ENCODE results near the gene C12orf60. TPM values are rescaled to one million over a fixed set of nuclear protein-coding genes. Genes with fewer than 3 reads are reported as not detected.

The C12orf60 gene
- polyA plus RNA-seq, 2 of the 4 experiments (the other 2 are of a cell fraction): 2.4 to 5.5 TPM

DNA sequence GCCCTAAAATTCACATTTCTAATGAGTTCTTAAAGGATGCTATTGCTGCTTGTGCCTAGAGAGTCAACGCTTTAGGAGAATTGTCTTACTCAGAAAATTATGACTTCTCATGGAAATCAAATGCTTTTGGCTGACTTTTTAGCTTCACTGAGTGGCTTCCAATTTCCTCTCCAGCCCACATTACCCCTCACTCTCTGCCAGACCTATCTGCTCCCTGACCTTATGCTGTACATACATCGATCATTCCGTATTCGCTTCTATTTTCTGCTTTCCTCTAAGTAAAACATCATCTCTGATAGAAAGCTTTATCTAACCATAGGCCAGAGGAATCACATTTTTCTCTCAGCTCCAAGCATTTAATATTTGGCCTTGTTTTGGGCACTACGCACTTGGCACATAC lies 23.0 kb downstream of the C12orf60 start:
- Histone ChIP-seq H3K4me2 (no peak overlapping the region), H3K27ac (no peak overlapping the region), H3K4me3 (no peak overlapping the region), H3K9me3 (no peaks in the 10 kb centered on the region), H3K4me1 (peaks cover 10% of the 10 kb centered on the region; the same call in 1 of the 3 replicates)
- POLR2A ChIA-PET: no interaction called here
- CTCF ChIA-PET: interaction anchor here (1.1 to 5.7 kb wide), 3 partner anchors 8 to 395 kb away, joined by 4 to 36 read pairs (median 10); partner anchors contain the start of gene RERG
- FAIRE-seq (no peak), DNase-seq (ENCODE audit: low read depth in 1 of 2, low spot score in 1 of 2) (no peak), ATAC-seq (no peak)
- 95% methylated on average over 5 of the region's 5 CpGs for WGBS (ENCODE audit: missing lambda C conversion rate)
- TF ChIP-seq NR3C1 (IDR thresholded peaks at IDR 0.05): no peak
- no peak for TF ChIP-seq NPAS2 (CRISPR knock-in tag; IDR thresholded peaks at IDR 0.05; ENCODE audit: borderline replicate concordance)
- TF ChIP-seq NFE2L2 (conservative IDR thresholded peaks at IDR 0.05; ENCODE audit: low read length): no peak
- TF ChIP-seq PHF8 (IDR thresholded peaks at IDR 0.05; ENCODE audit: borderline replicate concordance, low read depth): no peak
- TF ChIP-seq, protein P1, sequence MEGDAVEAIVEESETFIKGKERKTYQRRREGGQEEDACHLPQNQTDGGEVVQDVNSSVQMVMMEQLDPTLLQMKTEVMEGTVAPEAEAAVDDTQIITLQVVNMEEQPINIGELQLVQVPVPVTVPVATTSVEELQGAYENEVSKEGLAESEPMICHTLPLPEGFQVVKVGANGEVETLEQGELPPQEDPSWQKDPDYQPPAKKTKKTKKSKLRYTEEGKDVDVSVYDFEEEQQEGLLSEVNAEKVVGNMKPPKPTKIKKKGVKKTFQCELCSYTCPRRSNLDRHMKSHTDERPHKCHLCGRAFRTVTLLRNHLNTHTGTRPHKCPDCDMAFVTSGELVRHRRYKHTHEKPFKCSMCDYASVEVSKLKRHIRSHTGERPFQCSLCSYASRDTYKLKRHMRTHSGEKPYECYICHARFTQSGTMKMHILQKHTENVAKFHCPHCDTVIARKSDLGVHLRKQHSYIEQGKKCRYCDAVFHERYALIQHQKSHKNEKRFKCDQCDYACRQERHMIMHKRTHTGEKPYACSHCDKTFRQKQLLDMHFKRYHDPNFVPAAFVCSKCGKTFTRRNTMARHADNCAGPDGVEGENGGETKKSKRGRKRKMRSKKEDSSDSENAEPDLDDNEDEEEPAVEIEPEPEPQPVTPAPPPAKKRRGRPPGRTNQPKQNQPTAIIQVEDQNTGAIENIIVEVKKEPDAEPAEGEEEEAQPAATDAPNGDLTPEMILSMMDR (IDR thresholded peaks at IDR 0.05): no peak
- no peak for TF ChIP-seq CBX2 (IDR thresholded peaks at IDR 0.05; ENCODE audit: borderline replicate concordance, low read depth)
- no peak for TF ChIP-seq HOXB13 (CRISPR knock-in tag; IDR thresholded peaks at IDR 0.05; ENCODE audit: low read depth)
- no peak for TF ChIP-seq RFX5 (IDR thresholded peaks at IDR 0.05)

DNA sequence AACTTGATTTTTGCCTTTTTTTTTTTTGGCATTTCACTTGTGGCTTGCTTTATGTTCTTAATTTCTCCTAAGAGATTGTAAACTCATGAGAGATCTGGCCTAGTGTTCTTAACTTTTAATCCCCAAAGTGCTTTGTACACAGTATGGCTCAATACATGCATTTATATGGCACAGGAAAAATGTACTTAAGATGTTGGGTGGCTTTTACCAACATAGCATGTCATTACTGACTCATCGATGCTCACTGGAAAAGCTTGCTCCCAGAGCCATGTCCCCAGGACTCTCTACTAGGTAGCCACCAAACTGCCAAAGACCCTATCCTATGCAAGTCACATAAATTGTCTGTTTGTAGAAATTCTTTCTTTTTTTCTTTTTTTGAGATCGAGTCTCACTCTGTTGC lies 23.6 kb downstream of the C12orf60 start:
- POLR2A ChIA-PET: interaction anchor here (2.6 kb wide), 1 partner anchor 24 kb away, joined by 8 read pairs; the partner anchor contains the start of genes C12orf60 and WBP11
- WGBS (ENCODE audit: missing lambda C conversion rate): 90% methylated on average over 2 of the region's 2 CpGs

DNA sequence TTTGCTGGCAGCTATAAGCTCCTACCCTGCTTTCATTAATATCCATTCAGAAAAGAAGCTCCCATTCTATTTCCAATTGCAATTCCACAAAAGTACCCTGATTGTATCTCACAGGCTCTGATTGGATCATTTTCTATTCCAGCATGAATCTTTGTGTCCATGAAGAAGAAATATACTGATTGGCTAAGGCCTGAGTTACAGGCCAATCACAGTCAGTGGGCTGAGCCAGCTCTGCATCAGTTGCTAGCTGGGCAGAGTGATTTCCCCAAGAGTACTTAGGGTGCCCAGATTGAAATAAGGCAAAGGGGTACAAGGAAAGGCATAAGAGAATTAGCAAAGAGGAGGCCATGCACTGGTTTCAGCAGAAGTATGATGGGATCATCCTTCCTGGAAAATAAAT lies 25.4 kb downstream of the C12orf60 start:
- TF ChIP-seq RFX5 (IDR thresholded peaks at IDR 0.05) (peak; percentile 95), ZFP36 (IDR thresholded peaks at IDR 0.05; ENCODE audit: borderline replicate concordance, partially characterized antibody) (no peak), JUN (IDR thresholded peaks at IDR 0.05) (no peak), MAZ (IDR thresholded peaks at IDR 0.05; ENCODE audit: borderline replicate concordance, low read depth, low read length) (no peak), HOXA7 (CRISPR knock-in tag; IDR thresholded peaks at IDR 0.05) (no peak)
- TF ChIP-seq, protein P2, sequence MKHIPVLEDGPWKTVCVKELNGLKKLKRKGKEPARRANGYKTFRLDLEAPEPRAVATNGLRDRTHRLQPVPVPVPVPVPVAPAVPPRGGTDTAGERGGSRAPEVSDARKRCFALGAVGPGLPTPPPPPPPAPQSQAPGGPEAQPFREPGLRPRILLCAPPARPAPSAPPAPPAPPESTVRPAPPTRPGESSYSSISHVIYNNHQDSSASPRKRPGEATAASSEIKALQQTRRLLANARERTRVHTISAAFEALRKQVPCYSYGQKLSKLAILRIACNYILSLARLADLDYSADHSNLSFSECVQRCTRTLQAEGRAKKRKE (CRISPR knock-in tag; IDR thresholded peaks at IDR 0.05; ENCODE audit: low read depth): no peak
- TF ChIP-seq, protein P1 (IDR thresholded peaks at IDR 0.05): no peak
- H3K9me3 ChIP-seq: no peaks in the 10 kb centered on the region
- CTCF ChIA-PET: interaction anchor here (0.6 to 5.7 kb wide), 3 partner anchors 9 to 700 kb away, joined by 3 to 36 read pairs (median 3); no protein-coding TSS in a partner anchor
- H3K27ac ChIP-seq: no peak overlapping the region
- H3K4me2 ChIP-seq: no peak overlapping the region
- FAIRE-seq (no peak), DNase-seq (ENCODE audit: low read depth in 1 of 2, low spot score in 1 of 2) (peak in 1 of 2 experiments; percentile 45), ATAC-seq (peak in 1 of 2 experiments; percentile 75; a peak in 3 of 6 replicates)
- no peak overlapping the region for H3K4me3 ChIP-seq
- H3K4me1 ChIP-seq: peaks cover 17% of the 10 kb centered on the region
- POLR2A ChIA-PET: interaction anchor here (2.6 kb wide), 1 partner anchor 26 kb away, joined by 8 read pairs; the partner anchor contains the start of genes C12orf60 and WBP11

More for the DNA sequence above, 23.6 kb downstream of the C12orf60 start:
- Histone ChIP-seq H3K4me3 (no peak overlapping the region), H3K9me3 (no peaks in the 10 kb centered on the region), H3K27ac (no peak overlapping the region), H3K4me2 (no peak overlapping the region), H3K4me1 (peaks cover 10% of the 10 kb centered on the region; the same call in 1 of the 3 replicates)
- DNase-seq (ENCODE audit: low read depth in 1 of 2, low spot score in 1 of 2) (no peak), FAIRE-seq (no peak), ATAC-seq (no peak)
- TF ChIP-seq RARB (CRISPR knock-in tag; IDR thresholded peaks at IDR 0.05) (no peak), CEBPB (IDR thresholded peaks at IDR 0.05) (no peak), ZNF302 (CRISPR knock-in tag; IDR thresholded peaks at IDR 0.05) (no peak), HEYL (CRISPR knock-in tag; IDR thresholded peaks at IDR 0.05) (no peak), POLR2AphosphoS2 (conservative IDR thresholded peaks at IDR 0.05; ENCODE audit: low read length) (no peak), CBX2 (IDR thresholded peaks at IDR 0.05; ENCODE audit: borderline replicate concordance, low read depth) (no peak), MAZ (IDR thresholded peaks at IDR 0.05; ENCODE audit: borderline replicate concordance, low read depth, low read length) (no peak), FOSB (CRISPR knock-in tag; IDR thresholded peaks at IDR 0.05) (no peak), RAD21 (conservative IDR thresholded peaks at IDR 0.05 in 1 of 2, IDR thresholded peaks at IDR 0.05 in 1 of 2) (no peak)
- CTCF ChIA-PET: interaction anchor here (1.1 to 5.7 kb wide), 4 partner anchors 7 to 394 kb away, joined by 4 to 36 read pairs (median 7); partner anchors contain the start of gene RERG
